Astrocyte (in vitro differentiated cells and primary cell): Measurements from ENCODE around the gene ALKBH2. TPM values are rescaled to one million over a fixed set of nuclear protein-coding genes. Genes with fewer than 3 reads are reported as not detected.

Experiments
- DNase-seq: peaks from one replicate; pipeline ENCODE4 v3.0.0-alpha.2; 2010; ENCODE audit warnings: low read depth
- FAIRE-seq: peaks from 2 replicates; lab custom pipeline; 2011; peaks lifted over from hg19 to GRCh38; lab: Jason Lieb, UNC
- H2AFZ ChIP-seq: 2 replicates; pipeline ENCODE4 v1.6.0; 2012; ENCODE audit warnings: low read depth, low read length, inconsistent platforms
- H3K27ac ChIP-seq: 2 replicates; pipeline ENCODE4 v1.5.1; 2011; ENCODE audit warnings: low read depth, low read length, inconsistent platforms
- H3K27me3 ChIP-seq: 2 replicates; pipeline ENCODE4 v1.6.0; 2011; ENCODE audit warnings: low read length, inconsistent platforms; ENCODE audit not compliant: insufficient read depth
- H3K36me3 ChIP-seq: 2 replicates; pipeline ENCODE4 v1.5.1; 2011; ENCODE audit warnings: low read length, inconsistent platforms; ENCODE audit not compliant: insufficient read depth
- H3K4me1 ChIP-seq: 2 replicates; pipeline ENCODE4 v1.5.1; 2011; ENCODE audit warnings: low read length, inconsistent platforms; ENCODE audit not compliant: insufficient read depth
- H3K4me2 ChIP-seq: 2 replicates; pipeline ENCODE4 v1.6.0; 2012; ENCODE audit warnings: low read length, inconsistent platforms
- H3K4me3 ChIP-seq: 2 replicates; pipeline ENCODE4 v1.5.1; 2011; ENCODE audit warnings: low read depth, mild to moderate bottlenecking, low read length, inconsistent platforms; ENCODE audit not compliant: insufficient read depth
- H3K79me2 ChIP-seq: 2 replicates; pipeline ENCODE4 v1.6.0; 2012; ENCODE audit warnings: mild to moderate bottlenecking, low read length, inconsistent platforms; ENCODE audit not compliant: insufficient read depth
- H3K9ac ChIP-seq: 2 replicates; pipeline ENCODE4 v1.6.0; 2012; ENCODE audit warnings: mild to moderate bottlenecking, low read length, inconsistent platforms
- H3K9me3 ChIP-seq: 2 replicates; pipeline ENCODE4 v1.5.1; 2012; ENCODE audit warnings: low read depth, mild to moderate bottlenecking, low read length, inconsistent platforms; ENCODE audit not compliant: insufficient read depth
- H4K20me1 ChIP-seq: 2 replicates; pipeline ENCODE4 v1.6.0; 2012; ENCODE audit warnings: low read length, inconsistent platforms; ENCODE audit not compliant: insufficient read depth
- H3K27ac Mint-ChIP-seq: one replicate; pipeline ENCODE4 v1.8.0; 2021; ENCODE audit warnings: mild to moderate bottlenecking, mixed read lengths; ENCODE audit not compliant: unreplicated experiment
- H3K27me3 Mint-ChIP-seq: one replicate; pipeline ENCODE4 v1.8.0; 2021; ENCODE audit warnings: low read depth, mixed read lengths; ENCODE audit not compliant: unreplicated experiment
- H3K36me3 Mint-ChIP-seq: one replicate; pipeline ENCODE4 v1.8.0; 2021; ENCODE audit warnings: low read depth, mixed read lengths; ENCODE audit not compliant: unreplicated experiment
- H3K4me1 Mint-ChIP-seq: one replicate; pipeline ENCODE4 v1.8.0; 2021; ENCODE audit warnings: low read depth, mixed read lengths; ENCODE audit not compliant: unreplicated experiment
- H3K4me3 Mint-ChIP-seq: one replicate; pipeline ENCODE4 v1.8.0; 2021; ENCODE audit warnings: mild to moderate bottlenecking, moderate library complexity, mixed read lengths; ENCODE audit not compliant: unreplicated experiment
- H3K9me3 Mint-ChIP-seq: one replicate; pipeline ENCODE4 v1.8.0; 2021; ENCODE audit warnings: mild to moderate bottlenecking, mixed read lengths; ENCODE audit not compliant: unreplicated experiment
- EZH2 ChIP-seq: IDR thresholded peaks from 2 replicates; pipeline ENCODE4 v1.6.1; 2012; ENCODE audit warnings: mild to moderate bottlenecking, low read length, inconsistent platforms; ENCODE audit not compliant: insufficient read depth
- total RNA-seq: library from RNA; stranded (reverse); gene quantifications from 2 replicates; pipeline ENCODE4 v1.2.1, GENCODE V29; 2021
- TF ChIP-seq, protein P1 (sequence below): IDR thresholded peaks from 2 replicates; pipeline ENCODE4 v1.5.1; 2011; ENCODE audit warnings: low read depth, mild to moderate bottlenecking, inconsistent platforms, low read length, moderate library complexity; ENCODE audit not compliant: insufficient read depth

The ALKBH2 gene
- total RNA-seq, 1 donor from 2014 or later: 5.1 TPM

DNA sequence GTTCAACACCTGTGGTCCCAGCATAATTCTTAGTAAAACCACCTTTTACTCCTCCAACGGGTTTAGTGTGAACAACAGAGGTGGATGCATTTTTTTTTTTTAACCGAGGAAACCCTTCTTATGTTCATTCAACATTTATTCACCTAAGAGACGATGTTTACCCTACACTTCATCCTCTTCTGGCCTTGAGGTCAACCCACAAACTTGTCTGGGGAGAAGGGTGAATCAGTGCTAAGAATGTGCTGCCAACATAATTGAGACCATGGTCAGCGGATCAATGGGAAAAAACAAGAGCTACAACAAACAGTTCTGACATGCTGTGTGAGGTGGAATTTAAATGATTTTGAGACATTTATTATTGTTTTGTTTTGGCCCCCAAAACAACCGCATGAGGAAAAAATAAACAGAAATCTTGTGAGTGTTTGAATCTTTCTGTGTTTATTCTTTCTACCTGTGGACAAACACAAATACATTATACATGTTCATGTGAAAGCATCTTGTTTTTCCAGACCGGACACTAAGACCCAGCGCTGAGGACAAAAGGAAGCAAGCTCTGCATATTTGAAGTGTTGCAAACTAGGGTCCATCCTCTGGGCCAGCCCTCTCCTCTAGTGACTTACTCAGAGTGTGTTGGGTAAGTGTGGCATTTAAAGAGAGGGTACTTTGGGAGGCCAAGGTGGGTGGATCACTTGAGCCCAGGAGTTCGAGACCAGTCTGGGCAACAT is 46.0 kb downstream of the ALKBH2 start:
- Histone ChIP-seq H3K4me3 (no peak overlapping the region), H3K9ac (no peak overlapping the region), H3K27me3 (peaks cover 4% of the 10 kb centered on the region), H3K36me3 (no peaks in the 10 kb centered on the region), H3K79me2 (no peaks in the 10 kb centered on the region), H3K4me1 (no peaks in the 10 kb centered on the region), H3K9me3 (no peaks in the 10 kb centered on the region), H3K27ac (no peak overlapping the region), H2AFZ (no peak overlapping the region), H4K20me1 (no peaks in the 10 kb centered on the region), H3K4me2 (no peak overlapping the region)
- no peak overlapping the region for H3K4me3 Mint-ChIP-seq
- DNase-seq: peak; percentile 16
- H3K4me1 Mint-ChIP-seq: no peaks in the 10 kb centered on the region
- no peaks in the 10 kb centered on the region for H3K36me3 Mint-ChIP-seq
- no peak for FAIRE-seq
- peaks cover 23% of the 10 kb centered on the region for H3K27me3 Mint-ChIP-seq
- H3K9me3 Mint-ChIP-seq: no peaks in the 10 kb centered on the region
- peak overlapping the region; percentile 31 for H3K27ac Mint-ChIP-seq
- TF ChIP-seq, protein P1, sequence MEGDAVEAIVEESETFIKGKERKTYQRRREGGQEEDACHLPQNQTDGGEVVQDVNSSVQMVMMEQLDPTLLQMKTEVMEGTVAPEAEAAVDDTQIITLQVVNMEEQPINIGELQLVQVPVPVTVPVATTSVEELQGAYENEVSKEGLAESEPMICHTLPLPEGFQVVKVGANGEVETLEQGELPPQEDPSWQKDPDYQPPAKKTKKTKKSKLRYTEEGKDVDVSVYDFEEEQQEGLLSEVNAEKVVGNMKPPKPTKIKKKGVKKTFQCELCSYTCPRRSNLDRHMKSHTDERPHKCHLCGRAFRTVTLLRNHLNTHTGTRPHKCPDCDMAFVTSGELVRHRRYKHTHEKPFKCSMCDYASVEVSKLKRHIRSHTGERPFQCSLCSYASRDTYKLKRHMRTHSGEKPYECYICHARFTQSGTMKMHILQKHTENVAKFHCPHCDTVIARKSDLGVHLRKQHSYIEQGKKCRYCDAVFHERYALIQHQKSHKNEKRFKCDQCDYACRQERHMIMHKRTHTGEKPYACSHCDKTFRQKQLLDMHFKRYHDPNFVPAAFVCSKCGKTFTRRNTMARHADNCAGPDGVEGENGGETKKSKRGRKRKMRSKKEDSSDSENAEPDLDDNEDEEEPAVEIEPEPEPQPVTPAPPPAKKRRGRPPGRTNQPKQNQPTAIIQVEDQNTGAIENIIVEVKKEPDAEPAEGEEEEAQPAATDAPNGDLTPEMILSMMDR: no peak
- TF ChIP-seq EZH2: no peak

DNA sequence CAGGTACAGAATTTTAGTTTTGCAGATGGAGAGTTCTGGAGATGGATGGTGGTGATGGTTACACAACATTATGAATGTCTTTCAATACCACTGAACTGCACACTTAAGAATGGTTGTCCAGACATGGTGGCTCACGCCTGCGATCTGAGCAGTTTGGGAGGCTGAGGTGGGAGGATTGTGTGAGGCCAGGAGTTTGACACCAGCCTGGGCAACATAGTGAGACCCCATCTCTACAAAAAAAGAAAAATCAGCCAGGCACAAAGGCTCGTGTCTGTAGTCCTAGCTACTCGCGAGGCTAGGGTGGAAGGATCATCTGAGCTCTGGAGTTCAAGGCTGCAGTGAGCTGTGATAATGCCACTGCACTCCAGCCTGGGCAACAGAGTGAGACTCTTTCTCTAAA is 49.0 kb downstream of the ALKBH2 start:
- no peak overlapping the region for H3K4me3 Mint-ChIP-seq
- H3K27me3 Mint-ChIP-seq: peaks cover 29% of the 10 kb centered on the region
- peaks cover 5% of the 10 kb centered on the region for H3K9me3 Mint-ChIP-seq
- no peaks in the 10 kb centered on the region for H3K9me3 ChIP-seq
- TF ChIP-seq, protein P1: no peak
- TF ChIP-seq EZH2: no peak
- no peaks in the 10 kb centered on the region for H3K4me1 ChIP-seq
- H3K27ac Mint-ChIP-seq: no peak overlapping the region
- H3K4me3 ChIP-seq: no peak overlapping the region
- H3K36me3 Mint-ChIP-seq: no peaks in the 10 kb centered on the region
- no peak overlapping the region for H3K27ac ChIP-seq
- H4K20me1 ChIP-seq: no peaks in the 10 kb centered on the region
- H3K9ac ChIP-seq: no peak overlapping the region
- no peak for DNase-seq
- no peaks in the 10 kb centered on the region for H3K79me2 ChIP-seq
- no peak overlapping the region for H3K4me2 ChIP-seq
- peaks cover 5% of the 10 kb centered on the region for H3K27me3 ChIP-seq
- FAIRE-seq: no peak
- H2AFZ ChIP-seq: no peak overlapping the region
- no peaks in the 10 kb centered on the region for H3K4me1 Mint-ChIP-seq
- H3K36me3 ChIP-seq: no peaks in the 10 kb centered on the region

Other genes with a start within 250 kb of the ALKBH2 start
- 64.6 and 75.9 TPM in 2 replicates for gene SSH1, start 235.9 kb downstream of the ALKBH2 start, total RNA-seq
- gene DAO, start 213.4 kb downstream of the ALKBH2 start, total RNA-seq: not detected in 2 replicates
- gene SVOP, start 72.4 kb downstream of the ALKBH2 start, total RNA-seq: not detected in 2 replicates
- 12.1 and 15.9 TPM in 2 replicates for gene USP30, start 40.9 kb downstream of the ALKBH2 start, total RNA-seq
- gene UNG, start 4.1 kb upstream of the ALKBH2 start, total RNA-seq: 20.5 and 21.9 TPM in 2 replicates
- 1.7 and 3.9 TPM in 2 replicates for gene ACACB, start 23.1 kb upstream of the ALKBH2 start, total RNA-seq
- not detected in 2 replicates for gene FOXN4, start 215.8 kb upstream of the ALKBH2 start, total RNA-seq